OCI-LY1 (cell line): ENCODE results near the gene CPSF4L.

Experiments
- EZH2 ChIP-seq: fragments of 200-600 bp; sonication (generic), shearing (Covaris generic); IDR thresholded peaks from 2 replicates; pipeline ENCODE4 v1.8.0; 2017; ENCODE audit warnings: borderline replicate concordance, mixed run types, mild to moderate bottlenecking, antibody characterized with exemption, low read length, moderate library complexity, mixed read lengths
- TF ChIP-seq, protein P1 (sequence below): fragments of 200-600 bp; sonication (generic), shearing (Covaris generic); IDR thresholded peaks from 2 replicates; pipeline ENCODE4 v1.5.1; 2017; ENCODE audit warnings: mild to moderate bottlenecking, antibody characterized with exemption, low read length, moderate library complexity, mixed read lengths

DNA sequence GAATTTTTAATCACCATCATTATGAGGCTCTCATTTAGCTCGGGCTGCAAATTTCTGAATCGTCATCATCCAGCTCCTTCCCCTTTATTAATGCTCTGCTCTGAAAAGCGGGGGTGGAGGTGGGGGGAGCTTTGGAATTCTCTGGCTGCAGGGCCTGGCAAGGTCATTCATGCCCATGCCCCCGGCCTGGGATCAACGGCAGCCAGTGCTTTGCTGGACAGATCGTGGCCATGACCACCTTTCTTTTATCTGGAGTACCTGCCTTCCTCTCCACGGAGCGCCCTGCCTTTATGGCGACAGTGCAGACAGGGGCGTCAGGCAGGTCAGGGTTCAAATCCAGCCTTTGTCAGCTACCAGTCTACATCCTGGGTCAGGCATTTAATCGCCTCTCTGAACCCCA, 5.1 kb upstream of the CPSF4L start:
- TF ChIP-seq, protein P1, sequence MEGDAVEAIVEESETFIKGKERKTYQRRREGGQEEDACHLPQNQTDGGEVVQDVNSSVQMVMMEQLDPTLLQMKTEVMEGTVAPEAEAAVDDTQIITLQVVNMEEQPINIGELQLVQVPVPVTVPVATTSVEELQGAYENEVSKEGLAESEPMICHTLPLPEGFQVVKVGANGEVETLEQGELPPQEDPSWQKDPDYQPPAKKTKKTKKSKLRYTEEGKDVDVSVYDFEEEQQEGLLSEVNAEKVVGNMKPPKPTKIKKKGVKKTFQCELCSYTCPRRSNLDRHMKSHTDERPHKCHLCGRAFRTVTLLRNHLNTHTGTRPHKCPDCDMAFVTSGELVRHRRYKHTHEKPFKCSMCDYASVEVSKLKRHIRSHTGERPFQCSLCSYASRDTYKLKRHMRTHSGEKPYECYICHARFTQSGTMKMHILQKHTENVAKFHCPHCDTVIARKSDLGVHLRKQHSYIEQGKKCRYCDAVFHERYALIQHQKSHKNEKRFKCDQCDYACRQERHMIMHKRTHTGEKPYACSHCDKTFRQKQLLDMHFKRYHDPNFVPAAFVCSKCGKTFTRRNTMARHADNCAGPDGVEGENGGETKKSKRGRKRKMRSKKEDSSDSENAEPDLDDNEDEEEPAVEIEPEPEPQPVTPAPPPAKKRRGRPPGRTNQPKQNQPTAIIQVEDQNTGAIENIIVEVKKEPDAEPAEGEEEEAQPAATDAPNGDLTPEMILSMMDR: no peak
- TF ChIP-seq EZH2: no peak
